ENCODE data around the gene WFS1.

The WFS1 gene

DNA sequence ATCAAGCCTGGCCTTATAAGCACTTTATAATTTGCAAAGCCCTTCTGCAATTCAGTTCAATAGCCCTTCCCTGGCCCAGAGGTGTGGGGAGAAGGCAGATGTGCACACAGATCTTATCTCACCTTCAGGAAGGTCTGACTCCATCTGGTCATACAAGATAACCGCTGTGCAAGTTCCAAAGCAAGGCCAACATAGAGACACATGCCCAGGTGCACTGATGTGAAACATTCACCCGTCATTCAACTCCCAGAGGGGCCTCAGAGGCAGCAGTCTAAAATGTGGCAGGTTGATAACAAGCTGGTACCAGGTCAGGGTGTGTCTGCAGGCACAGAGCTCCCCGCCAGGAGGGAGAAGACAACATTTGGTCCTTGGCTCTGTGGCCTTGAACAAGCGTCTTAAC lies 10.9 kb upstream of the WFS1 start:
- Histone ChIP-seq H3K36me3 (ENCODE audit: insufficient read depth, low read length) (no peaks in the 10 kb centered on the region), H3K27me3 (ENCODE audit: insufficient read depth, low read length, poor library complexity, severe bottlenecking) (no peaks in the 10 kb centered on the region), H3K4me3 (ENCODE audit: low read length, poor library complexity, severe bottlenecking) (no peak overlapping the region), H3K79me2 (ENCODE audit: insufficient read depth, low read length) (no peaks in the 10 kb centered on the region), H3K4me1 (ENCODE audit: insufficient read depth, low read length, poor library complexity, severe bottlenecking) (peaks cover 35% of the 10 kb centered on the region), H3K9me3 (ENCODE audit: insufficient read depth, low read depth, low read length) (no peaks in the 10 kb centered on the region), H3K9me2 (replicated peaks; ENCODE audit: low read depth, low read length) (no peaks in the 10 kb centered on the region), H3F3A (ENCODE audit: low read depth) (peaks cover 10% of the 10 kb centered on the region), H2AFZ (ENCODE audit: low read length) (no peak overlapping the region), H4K20me1 (ENCODE audit: insufficient read depth, low read length, poor library complexity, severe bottlenecking) (no peaks in the 10 kb centered on the region), H3K9ac (ENCODE audit: low read depth, low read length, poor library complexity, severe bottlenecking) (no peak overlapping the region), H3K4me2 (ENCODE audit: low read depth, low read length, poor library complexity, severe bottlenecking) (peak overlapping the region; percentile 21)
- TF ChIP-seq EZH2phosphoT487 (IDR thresholded peaks at IDR 0.05; ENCODE audit: borderline replicate concordance) (no peak), CTCF (conservative IDR thresholded peaks at IDR 0.05; ENCODE audit: low read length) (no peak)

- no peaks in the 10 kb centered on the region for H3K9me3 ChIP-seq (ENCODE audit: insufficient read depth, low read depth, low read length)
- no peaks in the 10 kb centered on the region for H4K20me1 ChIP-seq (ENCODE audit: insufficient read depth, low read length, poor library complexity, severe bottlenecking)
- H3K4me3 ChIP-seq (ENCODE audit: low read length, poor library complexity, severe bottlenecking): peak overlapping the region; percentile 13
- H3K4me1 ChIP-seq (ENCODE audit: insufficient read depth, low read length, poor library complexity, severe bottlenecking): peaks cover 35% of the 10 kb centered on the region
- no peak overlapping the region for H3K9ac ChIP-seq (ENCODE audit: low read depth, low read length, poor library complexity, severe bottlenecking)
- TF ChIP-seq CTCF (conservative IDR thresholded peaks at IDR 0.05; ENCODE audit: low read length) (no peak), EZH2phosphoT487 (IDR thresholded peaks at IDR 0.05; ENCODE audit: borderline replicate concordance) (no peak)
- no peaks in the 10 kb centered on the region for H3K79me2 ChIP-seq (ENCODE audit: insufficient read depth, low read length)
- H3F3A ChIP-seq (ENCODE audit: low read depth): peaks cover 10% of the 10 kb centered on the region
- H3K9me2 ChIP-seq (replicated peaks; ENCODE audit: low read depth, low read length): no peaks in the 10 kb centered on the region
- H3K27me3 ChIP-seq (ENCODE audit: insufficient read depth, low read length, poor library complexity, severe bottlenecking): no peaks in the 10 kb centered on the region
- H3K36me3 ChIP-seq (ENCODE audit: insufficient read depth, low read length): no peaks in the 10 kb centered on the region
- H3K4me2 ChIP-seq (ENCODE audit: low read depth, low read length, poor library complexity, severe bottlenecking): peak overlapping the region; percentile 52
- no peak overlapping the region for H2AFZ ChIP-seq (ENCODE audit: low read length)
Observed at GRCh38 chr4:6259886-6260285, 9.8 kb upstream of the WFS1 start.

GRCh38 chr4:6262176-6262575 lies 7.5 kb upstream of the WFS1 start:
- Histone ChIP-seq H3K9me2 (replicated peaks; ENCODE audit: low read depth, low read length) (no peaks in the 10 kb centered on the region), H3F3A (ENCODE audit: low read depth) (peaks cover 10% of the 10 kb centered on the region), H3K4me2 (ENCODE audit: low read depth, low read length, poor library complexity, severe bottlenecking) (no peak overlapping the region), H3K9ac (ENCODE audit: low read depth, low read length, poor library complexity, severe bottlenecking) (no peak overlapping the region), H3K4me3 (ENCODE audit: low read length, poor library complexity, severe bottlenecking) (no peak overlapping the region), H3K79me2 (ENCODE audit: insufficient read depth, low read length) (no peaks in the 10 kb centered on the region), H3K9me3 (ENCODE audit: insufficient read depth, low read depth, low read length) (no peaks in the 10 kb centered on the region), H3K4me1 (ENCODE audit: insufficient read depth, low read length, poor library complexity, severe bottlenecking) (peaks cover 32% of the 10 kb centered on the region), H3K27me3 (ENCODE audit: insufficient read depth, low read length, poor library complexity, severe bottlenecking) (no peaks in the 10 kb centered on the region), H2AFZ (ENCODE audit: low read length) (no peak overlapping the region), H4K20me1 (ENCODE audit: insufficient read depth, low read length, poor library complexity, severe bottlenecking) (no peaks in the 10 kb centered on the region), H3K36me3 (ENCODE audit: insufficient read depth, low read length) (no peaks in the 10 kb centered on the region)
- no peak for TF ChIP-seq CTCF (conservative IDR thresholded peaks at IDR 0.05; ENCODE audit: low read length)
- TF ChIP-seq EZH2phosphoT487 (IDR thresholded peaks at IDR 0.05; ENCODE audit: borderline replicate concordance): no peak

Measured in Loucy (cell line).